Measurements from ENCODE around the gene KRTAP10-4.
"Not testable (repeated sequence)": the region's sequence is repeated elsewhere in the genome, so short reads cannot be mapped to it uniquely, and the experiment has no call there.

KRTAP10-4 gene

GRCh38 chr21:44557491-44558328 is 15.8 kb upstream of the KRTAP10-4 start:
- no peak for DNase-seq (ENCODE audit: low read depth in 2 of 2)

- not testable (repeated sequence) for DNase-seq (ENCODE audit: low read depth in 2 of 2)
These were observed 15.2 kb upstream of the KRTAP10-4 start for GRCh38 chr21:44558329-44558675.

- DNase-seq (ENCODE audit: low read depth in 2 of 2) = no peak
These were observed 14.8 kb upstream of the KRTAP10-4 start, which contains the start of gene KRTAP10-3 for GRCh38 chr21:44558695-44559094. Gene KRTAP10-3 (minus strand): TSS chr21:44558795. CDS start chr21:44558715, 80 bp downstream.

- no peak for DNase-seq (ENCODE audit: low read depth in 2 of 2)
These were observed 9.4 kb upstream of the KRTAP10-4 start for GRCh38 chr21:44564099-44564498.

- no peak for DNase-seq (ENCODE audit: low read depth in 2 of 2)
These were observed 8.5 kb upstream of the KRTAP10-4 start for GRCh38 chr21:44564886-44565598.

GRCh38 chr21:44566403-44566802 is 7.1 kb upstream of the KRTAP10-4 start:
- DNase-seq (ENCODE audit: low read depth in 2 of 2) = no peak

- DNase-seq (ENCODE audit: low read depth in 2 of 2) = no peak
These were observed 5.9 kb upstream of the KRTAP10-4 start for GRCh38 chr21:44567481-44568171.

- DNase-seq (ENCODE audit: low read depth in 2 of 2) = no peak
These were observed 5.3 kb upstream of the KRTAP10-4 start for GRCh38 chr21:44568261-44568660.

- no peak for DNase-seq (ENCODE audit: low read depth in 2 of 2)
These were observed 4.6 kb upstream of the KRTAP10-4 start for GRCh38 chr21:44568667-44569556.

GRCh38 chr21:44569861-44570517 is 3.5 kb upstream of the KRTAP10-4 start:
- DNase-seq (ENCODE audit: low read depth in 2 of 2) = no peak

- DNase-seq (ENCODE audit: low read depth in 2 of 2) = no peak
These were observed 2.2 kb upstream of the KRTAP10-4 start for GRCh38 chr21:44571296-44571695.

GRCh38 chr21:44571844-44572782 is 1.4 kb upstream of the KRTAP10-4 start:
- no peak for DNase-seq (ENCODE audit: low read depth in 2 of 2)

- DNase-seq (ENCODE audit: low read depth in 2 of 2) = no peak
These were observed 458 bp upstream of the KRTAP10-4 start for GRCh38 chr21:44572959-44573583.

- no peak for DNase-seq (ENCODE audit: low read depth in 2 of 2)
These were observed 1.2 kb downstream of the KRTAP10-4 start for GRCh38 chr21:44574457-44575306.

GRCh38 chr21:44575307-44576024 is 1.9 kb downstream of the KRTAP10-4 start:
- no peak for DNase-seq (ENCODE audit: low read depth in 2 of 2)

- no peak for DNase-seq (ENCODE audit: low read depth in 2 of 2)
These were observed 2.5 kb downstream of the KRTAP10-4 start for GRCh38 chr21:44576025-44576420.

GRCh38 chr21:44578371-44579055 is 5.0 kb downstream of the KRTAP10-4 start:
- no peak for DNase-seq (ENCODE audit: low read depth in 2 of 2)

Measured in fibroblast of skin of left biceps (primary cell).